GM12892 (cell line): ENCODE data around the gene RPS6KC1.

Experiments used
- POLR2A ChIP-seq: IDR thresholded peaks from 2 replicates; pipeline ENCODE4 v1.6.1; 2011; ENCODE audit warnings: low read depth, low read length, control low read depth
- POLR2AphosphoS5 ChIP-seq: IDR thresholded peaks from 2 replicates; pipeline ENCODE4 v1.6.1; 2011; ENCODE audit warnings: low read depth, low read length, control low read depth

- TF ChIP-seq POLR2A: no peak
- TF ChIP-seq POLR2AphosphoS5: no peak
Measured at GRCh38 chr1:213291526-213291925, 240.5 kb downstream of the RPS6KC1 start.
